Astrocyte (in vitro differentiated cells and primary cell): ENCODE results near the gene ASB13.

Source experiments
- CTCF ChIP-seq: IDR thresholded peaks from 2 replicates; pipeline ENCODE4 v1.5.1; 2011; ENCODE audit warnings: low read depth, mild to moderate bottlenecking, inconsistent platforms, low read length, moderate library complexity; ENCODE audit not compliant: insufficient read depth
- EZH2 ChIP-seq: IDR thresholded peaks from 2 replicates; pipeline ENCODE4 v1.6.1; 2012; ENCODE audit warnings: mild to moderate bottlenecking, low read length, inconsistent platforms; ENCODE audit not compliant: insufficient read depth

GRCh38 chr10:5622186-5622960, 44.0 kb downstream of the ASB13 start:
- TF ChIP-seq CTCF = no peak
- TF ChIP-seq EZH2 = no peak
